Pancreas (tissue), 10 donors: ENCODE measurements around the gene APBB1IP. TPM values are rescaled to one million over a fixed set of nuclear protein-coding genes. Genes with fewer than 3 reads are reported as not detected.

ENCODE experiments used
- ATAC-seq, 4 donors: fragments of 200-7000 bp; cut with Tn5 transposase; one replicate each; pipeline versions ENCODE4 v1.8.0 to v1.9.1; 2020; ENCODE audit warnings: mild to moderate bottlenecking in 4 of 4, moderate library complexity in 4 of 4
- DNase-seq, 6 donors: peaks; one replicate each; pipeline ENCODE4 v3.0.0-alpha.2; 2020
- FAIRE-seq: peaks from 2 replicates; lab custom pipeline; 2012; peaks lifted over from hg19 to GRCh38; lab: Jason Lieb, UNC
- H3K27ac ChIP-seq, 4 donors: fragments of 200-600 bp; sonication (generic); 1 replicate in 3 of 4; 2 replicates in 1 of 4; pipeline versions ENCODE4 v1.5.0 to v1.8.0; 2020
- H3K27me3 ChIP-seq, 4 donors: fragments of 200-600 bp; one replicate each; pipeline ENCODE4 v1.8.0; 2021
- H3K36me3 ChIP-seq, 3 donors: fragments of 200-600 bp; sonication (generic) in 1 of 3; one replicate each; pipeline versions ENCODE4 v1.5.0 to v1.8.0; 2020 to 2021
- H3K4me1 ChIP-seq, 3 donors: fragments of 200-600 bp; one replicate each; pipeline ENCODE4 v1.8.0; 2021
- H3K4me3 ChIP-seq, 4 donors: fragments of 200-600 bp; sonication (generic) in 2 of 4; one replicate each; pipeline versions ENCODE4 v1.5.0 to v1.8.0; 2020 to 2021
- H3K9me3 ChIP-seq, 4 donors: fragments of 200-600 bp; one replicate each; pipeline ENCODE4 v1.8.0; 2021
- WGBS, 2 donors: extraction: QIAGEN DNeasy Blood & Tissue Kit; methylation state at CpG; one replicate each; pipeline ENCODE4 v1.1.7; 2013; 5-methylcytosine and 5-hydroxymethylcytosine counted together
- intact Hi-C, 3 donors: fragments of 100-400 bp; cut with DNase I; formaldehyde crosslinking; loops; one replicate each; pipeline versions ENCODE4 v1.11.1 to v1.14.2; 2022
- polyA plus RNA-seq, 2 donors: library from polyadenylated mRNA; stranded (reverse); fragments of 200-250 nt; gene quantifications; one replicate each; pipeline ENCODE4 v1.2.3, GENCODE V29; 2013
- total RNA-seq, 6 donors: library from RNA; stranded (reverse); fragmentation: NEBNext Ultra II Directional in 4 of 6; extraction: Animal tissue kit (Norgen Biotek cat#: 25700) in 4 of 6; gene quantifications; one replicate each; pipeline versions ENCODE4 v1.2.1 to v1.2.4, GENCODE V29; 2021 to 2023
- TF ChIP-seq, protein P1 (sequence below), 4 donors: fragments of 200-600 bp; sonication (generic) in 3 of 4; IDR thresholded peaks; one replicate each; pipeline versions ENCODE4 v1.5.0 to v1.8.0; 2021; ENCODE audit warnings: antibody characterized with exemption in 4 of 4
- donor health status: healthy with polysubstance abuse.
- donor health status: DM: no; HTN: no; CAD: no; lungs with moderate emphysema.
- donor health status: DM: no; HTN: no; CAD: no.
- donor health status: control.
- donor health status: control.
- donor health status: Bipolar disorder and iron deficiency.
- donor health status: DM: yes; HTN: yes; CAD: no.
- donor health status: DM: no; HTN: no; CAD: no.
- donor health status: DM: no; HTN: no; CAD: no.
- donor health status: DM: yes; HTN: yes; CAD: no.

Gene APBB1IP
- total and polyA plus RNA-seq, 8 donors: 0.93 to 12.3 (median 2.2) TPM

GRCh38 chr10:26455567-26456315 is 17.6 kb downstream of the APBB1IP start:
- no peak for DNase-seq
- no peaks in the 10 kb centered on the region for H3K4me1 ChIP-seq
- TF ChIP-seq, protein P1, sequence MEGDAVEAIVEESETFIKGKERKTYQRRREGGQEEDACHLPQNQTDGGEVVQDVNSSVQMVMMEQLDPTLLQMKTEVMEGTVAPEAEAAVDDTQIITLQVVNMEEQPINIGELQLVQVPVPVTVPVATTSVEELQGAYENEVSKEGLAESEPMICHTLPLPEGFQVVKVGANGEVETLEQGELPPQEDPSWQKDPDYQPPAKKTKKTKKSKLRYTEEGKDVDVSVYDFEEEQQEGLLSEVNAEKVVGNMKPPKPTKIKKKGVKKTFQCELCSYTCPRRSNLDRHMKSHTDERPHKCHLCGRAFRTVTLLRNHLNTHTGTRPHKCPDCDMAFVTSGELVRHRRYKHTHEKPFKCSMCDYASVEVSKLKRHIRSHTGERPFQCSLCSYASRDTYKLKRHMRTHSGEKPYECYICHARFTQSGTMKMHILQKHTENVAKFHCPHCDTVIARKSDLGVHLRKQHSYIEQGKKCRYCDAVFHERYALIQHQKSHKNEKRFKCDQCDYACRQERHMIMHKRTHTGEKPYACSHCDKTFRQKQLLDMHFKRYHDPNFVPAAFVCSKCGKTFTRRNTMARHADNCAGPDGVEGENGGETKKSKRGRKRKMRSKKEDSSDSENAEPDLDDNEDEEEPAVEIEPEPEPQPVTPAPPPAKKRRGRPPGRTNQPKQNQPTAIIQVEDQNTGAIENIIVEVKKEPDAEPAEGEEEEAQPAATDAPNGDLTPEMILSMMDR (IDR thresholded peaks at IDR 0.05): no peak
- FAIRE-seq: no peak
- intact Hi-C loops: no loop called here
- no peak overlapping the region for H3K27ac ChIP-seq
- H3K4me3 ChIP-seq: no peak overlapping the region
- no peak for ATAC-seq
- H3K9me3 ChIP-seq: no peaks in the 10 kb centered on the region
- WGBS, 2 donors: 50 to 66% methylated on average over 7 of the region's 7 CpGs
- H3K36me3 ChIP-seq: no peaks in the 10 kb centered on the region
- no peaks in the 10 kb centered on the region for H3K27me3 ChIP-seq

GRCh38 chr10:26457088-26457487 is 18.9 kb downstream of the APBB1IP start:
- TF ChIP-seq, protein P1 (IDR thresholded peaks at IDR 0.05): no peak
- intact Hi-C loops: no loop called here
- no peak for DNase-seq
- Histone ChIP-seq H3K27me3 (no peaks in the 10 kb centered on the region), H3K27ac (no peak overlapping the region), H3K4me1 (no peaks in the 10 kb centered on the region), H3K4me3 (no peak overlapping the region), H3K36me3 (no peaks in the 10 kb centered on the region), H3K9me3 (no peaks in the 10 kb centered on the region)
- WGBS, 2 donors: 73 to 81% methylated on average over 5 of the region's 5 CpGs
- ATAC-seq: no peak
- FAIRE-seq: no peak

GRCh38 chr10:26460736-26461135 is 22.6 kb downstream of the APBB1IP start:
- Histone ChIP-seq H3K27me3 (no peaks in the 10 kb centered on the region), H3K27ac (no peak overlapping the region), H3K36me3 (no peaks in the 10 kb centered on the region), H3K9me3 (no peaks in the 10 kb centered on the region), H3K4me1 (no peaks in the 10 kb centered on the region), H3K4me3 (no peak overlapping the region)
- DNase-seq (no peak), FAIRE-seq (no peak), ATAC-seq (no peak)
- intact Hi-C loops: no loop called here
- TF ChIP-seq, protein P1 (IDR thresholded peaks at IDR 0.05): no peak
- 68 to 72% methylated on average over 2 of the region's 2 CpGs for WGBS, 2 donors

- no peaks in the 10 kb centered on the region for H3K36me3 ChIP-seq
Measured at GRCh38 chr10:26463986-26464385, 25.8 kb downstream of the APBB1IP start.

More at GRCh38 chr10:26463986-26464385, 25.8 kb downstream of the APBB1IP start:
- ATAC-seq (no peak), FAIRE-seq (no peak), DNase-seq (no peak)
- no peak overlapping the region for H3K4me3 ChIP-seq
- TF ChIP-seq, protein P1 (IDR thresholded peaks at IDR 0.05): no peak
- 76 to 80% methylated on average over 1 of the region's 1 CpG for WGBS, 2 donors
- no peak overlapping the region for H3K27ac ChIP-seq
- no peaks in the 10 kb centered on the region for H3K4me1 ChIP-seq
- no peaks in the 10 kb centered on the region for H3K9me3 ChIP-seq
- intact Hi-C loops: no loop called here
- no peaks in the 10 kb centered on the region for H3K27me3 ChIP-seq
